GM23338 (cell line): ENCODE measurements around the gene SEC22A. TPM values are rescaled to one million over a fixed set of nuclear protein-coding genes. Genes with fewer than 3 reads are reported as not detected.

Experiments
- ATAC-seq: fragments of 200-7000 bp; cut with Tn5 transposase; 3 replicates; pipeline ENCODE4 v1.9.1; 2020
- DNase-seq: peaks from one replicate; pipeline ENCODE4 v3.0.0-alpha.2; 2015; ENCODE audit warnings: low spot score
- H2AFZ ChIP-seq: fragments of 200-600 bp; sonication (generic); 2 replicates; pipeline ENCODE4 v1.8.0; 2016; ENCODE audit warnings: antibody characterized with exemption, mild to moderate bottlenecking, moderate library complexity
- H3F3A ChIP-seq: fragments of 200-600 bp; sonication (generic); replicated peaks from 2 replicates; pipeline ENCODE4 v1.8.0; 2017; ENCODE audit warnings: antibody characterized with exemption, mixed run types, low read depth
- H3K27ac ChIP-seq: fragments of 200-600 bp; sonication (generic); 2 replicates; pipeline ENCODE4 v1.6.1; 2016; ENCODE audit warnings: low read depth
- H3K27me3 ChIP-seq: fragments of 200-600 bp; sonication (generic); 2 replicates; pipeline ENCODE4 v1.8.0; 2016; ENCODE audit warnings: mild to moderate bottlenecking, mixed run types, moderate library complexity; ENCODE audit not compliant: insufficient read depth
- H3K36me3 ChIP-seq: fragments of 200-600 bp; sonication (generic); 2 replicates; pipeline ENCODE4 v1.8.0; 2016; ENCODE audit warnings: mild to moderate bottlenecking; ENCODE audit not compliant: insufficient read depth
- H3K4me1 ChIP-seq: fragments of 200-600 bp; sonication (generic); 2 replicates; pipeline ENCODE4 v1.8.0; 2016; ENCODE audit warnings: mild to moderate bottlenecking, moderate library complexity; ENCODE audit not compliant: insufficient read depth
- H3K4me2 ChIP-seq: fragments of 200-600 bp; sonication (generic); 2 replicates; pipeline ENCODE4 v1.7.1; 2017; ENCODE audit warnings: mixed run types
- H3K4me3 ChIP-seq: fragments of 200-600 bp; sonication (generic); 2 replicates; pipeline ENCODE4 v1.6.1; 2016; ENCODE audit warnings: mixed run types
- H3K79me2 ChIP-seq: fragments of 200-600 bp; sonication (generic); replicated peaks from 2 replicates; pipeline ENCODE4 v1.8.0; 2017; ENCODE audit warnings: mild to moderate bottlenecking; ENCODE audit not compliant: insufficient read depth
- H3K9me2 ChIP-seq: fragments of 200-600 bp; sonication (generic); 2 replicates; pipeline ENCODE4 v1.8.0; 2017; ENCODE audit not compliant: insufficient read depth
- H4K20me1 ChIP-seq: fragments of 200-600 bp; sonication (generic); replicated peaks from 2 replicates; pipeline ENCODE4 v1.8.0; 2017; ENCODE audit warnings: mild to moderate bottlenecking; ENCODE audit not compliant: insufficient read depth
- H3K27ac Mint-ChIP-seq: 2 replicates; pipeline ENCODE4 v1.8.0; 2020; ENCODE audit warnings: inconsistent platforms, mild to moderate bottlenecking, moderate library complexity, mixed read lengths
- H3K27me3 Mint-ChIP-seq: 3 replicates; pipeline ENCODE4 v1.8.0; 2022; ENCODE audit warnings: low read depth, mild to moderate bottlenecking, moderate library complexity, mixed read lengths, inconsistent platforms; ENCODE audit not compliant: insufficient read depth, poor library complexity
- H3K36me3 Mint-ChIP-seq: 3 replicates; pipeline ENCODE4 v1.8.0; 2021; ENCODE audit warnings: low read depth, mild to moderate bottlenecking, inconsistent platforms, moderate library complexity, mixed read lengths
- H3K4me1 Mint-ChIP-seq: 3 replicates; pipeline ENCODE4 v1.8.0; 2020; ENCODE audit warnings: mild to moderate bottlenecking, inconsistent platforms, mixed read lengths
- H3K4me3 Mint-ChIP-seq: 3 replicates; pipeline ENCODE4 v1.8.0; 2021; ENCODE audit warnings: moderate library complexity, mild to moderate bottlenecking, inconsistent platforms, mixed read lengths
- H3K9me3 Mint-ChIP-seq: 3 replicates; pipeline ENCODE4 v1.8.0; 2020; ENCODE audit warnings: moderate library complexity, mild to moderate bottlenecking, inconsistent platforms, mixed read lengths
- EZH2phosphoT487 ChIP-seq: fragments of 200-600 bp; sonication (generic); IDR thresholded peaks from one replicate; pipeline ENCODE4 v1.8.1; 2018; ENCODE audit warnings: antibody characterized with exemption; ENCODE audit not compliant: unreplicated experiment
- POLR2AphosphoS5 ChIP-seq: IDR thresholded peaks from 2 replicates; pipeline ENCODE4 v1.6.1; 2016; ENCODE audit warnings: antibody characterized with exemption, low read depth
- ZNF114 ChIP-seq: fragments of 250-450 bp; sonication (Bioruptor Pico); IDR thresholded peaks from 2 replicates; pipeline ENCODE4 v1.5.0; 2020; ENCODE audit warnings: mild to moderate bottlenecking, moderate library complexity
- polyA plus RNA-seq: library from polyadenylated mRNA; unstranded; fragments of >200 nt; fragmentation: Nextera tagmentation; extraction: Ambion mirVana; gene quantifications from 2 replicates; pipeline ENCODE4 v1.2.1, GENCODE V29; 2016
- total RNA-seq: library from RNA; depleted of rRNA; stranded (reverse); fragments of >200 nt; shearing (Covaris generic); gene quantifications from 2 replicates; pipeline ENCODE4 v1.2.3, GENCODE V29; 2014
- TF ChIP-seq, protein P1 (sequence below): IDR thresholded peaks from one replicate; pipeline ENCODE4 v1.6.1; 2018; ENCODE audit warnings: antibody characterized with exemption; ENCODE audit not compliant: unreplicated experiment
- TF ChIP-seq, protein P2 (sequence below), 2 experiments: fragments of 200-600 bp in 1 of 2; sonication (generic) in 1 of 2; conservative IDR thresholded peaks; 2 replicates each; pipeline versions ENCODE4 v1.5.1 to v1.6.1; 2016 to 2017; ENCODE audit warnings: antibody characterized with exemption in 2 of 2, low read depth in 2 of 2, mild to moderate bottlenecking in 2 of 2, moderate library complexity in 1 of 2

The SEC22A gene
- total and polyA plus RNA-seq, 2 experiments from 2014 or later: 11.2 to 24.1 TPM

DNA sequence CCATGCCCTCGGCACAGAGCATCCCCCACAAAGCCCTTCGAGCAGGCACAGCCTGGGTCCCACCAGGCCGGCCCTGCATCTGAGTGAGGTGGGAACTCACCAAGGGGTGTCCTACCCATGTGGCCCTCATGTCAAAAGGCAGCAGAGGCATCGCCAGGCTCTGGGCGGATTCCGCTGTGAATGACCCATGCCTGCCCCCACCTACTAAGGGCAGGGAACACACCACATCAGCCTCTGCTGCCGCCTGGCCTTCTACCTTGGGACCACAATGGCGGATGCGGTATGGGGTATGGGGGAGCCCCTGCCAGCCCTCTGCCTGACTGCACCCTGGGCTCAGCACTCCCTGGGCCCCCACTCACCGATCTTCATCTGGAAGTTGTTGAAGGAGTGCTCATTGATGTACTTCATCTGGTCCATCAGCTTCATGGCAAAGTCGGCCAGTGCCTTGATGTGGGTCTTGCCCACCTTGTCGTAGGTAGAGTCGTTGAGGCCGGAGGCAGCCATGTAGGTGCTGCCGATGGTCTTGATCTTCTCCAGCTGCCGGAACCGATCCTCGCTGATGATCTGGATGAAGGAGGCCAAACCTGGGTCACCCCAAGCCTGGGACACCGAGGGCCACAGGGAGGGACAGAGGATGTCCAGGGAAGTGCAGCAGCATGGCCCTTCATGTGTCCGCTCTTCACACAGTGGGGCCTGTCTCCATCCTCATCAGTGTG lies 87.8 kb downstream of the SEC22A start:
- no peaks in the 10 kb centered on the region; the same call in 2 of the 3 replicates for H3K4me1 Mint-ChIP-seq
- H4K20me1 ChIP-seq: no peaks in the 10 kb centered on the region; the same call in 1 of the 2 replicates
- peaks cover 52% of the 10 kb centered on the region for H3K36me3 Mint-ChIP-seq

DNA sequence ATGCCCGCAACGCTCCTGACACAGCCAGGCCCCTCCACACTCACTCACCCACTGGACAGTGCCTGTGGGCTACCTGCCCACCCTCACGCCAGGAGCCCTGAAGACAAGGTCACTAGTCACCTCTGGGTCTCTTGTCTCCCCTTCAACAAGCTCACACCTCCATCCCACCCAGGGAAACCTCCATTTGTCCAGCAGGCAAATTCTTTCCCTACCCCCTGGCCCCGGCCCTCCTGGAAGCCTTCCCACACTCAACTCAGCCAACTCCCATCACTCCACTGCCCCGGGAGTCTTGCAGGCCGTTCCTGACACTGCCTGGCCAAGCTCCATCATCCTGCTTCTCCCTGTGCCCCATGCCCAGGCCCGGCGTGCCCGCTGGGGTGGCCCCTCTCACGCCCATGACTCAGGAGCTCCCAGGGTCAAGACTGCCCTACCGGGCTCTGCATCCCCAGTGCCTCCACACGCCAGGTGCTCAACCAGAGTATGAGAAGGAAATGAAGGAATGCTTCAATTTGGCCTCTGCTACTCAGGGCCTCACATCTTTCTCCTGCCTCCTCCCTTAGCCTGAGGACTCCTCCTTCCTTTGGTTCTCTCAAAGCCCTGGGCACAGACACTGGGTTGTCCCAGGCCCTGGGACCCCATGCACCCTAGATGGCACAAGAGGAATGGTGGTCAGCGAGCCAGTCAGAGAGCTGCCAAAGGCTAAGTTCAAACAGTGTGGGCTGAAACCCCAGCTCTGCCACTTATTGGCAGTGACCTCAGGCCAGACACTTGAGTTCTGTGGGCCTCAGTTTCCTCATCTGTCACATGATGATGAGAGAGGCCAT lies 88.6 kb downstream of the SEC22A start:
- Histone ChIP-seq H3K4me2 (no peak overlapping the region), H3F3A (no peaks in the 10 kb centered on the region), H3K27me3 (no peaks in the 10 kb centered on the region), H3K36me3 (no peaks in the 10 kb centered on the region; the same call in 1 of the 2 replicates), H3K4me1 (no peaks in the 10 kb centered on the region), H3K79me2 (no peaks in the 10 kb centered on the region), H3K27ac (no peak overlapping the region), H3K4me3 (no peak overlapping the region), H4K20me1 (no peaks in the 10 kb centered on the region; the same call in 1 of the 2 replicates), H3K9me2 (no peaks in the 10 kb centered on the region), H2AFZ (no peak overlapping the region)
- Mint-ChIP-seq H3K9me3 (peaks cover 2% of the 10 kb centered on the region; the same call in 1 of the 3 replicates), H3K4me1 (no peaks in the 10 kb centered on the region; the same call in 2 of the 3 replicates), H3K4me3 (no peak overlapping the region), H3K27me3 (peaks cover 10% of the 10 kb centered on the region), H3K27ac (no peak overlapping the region), H3K36me3 (peaks cover 51% of the 10 kb centered on the region)
- DNase-seq (no peak), ATAC-seq (no peak)
- TF ChIP-seq EZH2phosphoT487: no peak
- TF ChIP-seq, protein P1, sequence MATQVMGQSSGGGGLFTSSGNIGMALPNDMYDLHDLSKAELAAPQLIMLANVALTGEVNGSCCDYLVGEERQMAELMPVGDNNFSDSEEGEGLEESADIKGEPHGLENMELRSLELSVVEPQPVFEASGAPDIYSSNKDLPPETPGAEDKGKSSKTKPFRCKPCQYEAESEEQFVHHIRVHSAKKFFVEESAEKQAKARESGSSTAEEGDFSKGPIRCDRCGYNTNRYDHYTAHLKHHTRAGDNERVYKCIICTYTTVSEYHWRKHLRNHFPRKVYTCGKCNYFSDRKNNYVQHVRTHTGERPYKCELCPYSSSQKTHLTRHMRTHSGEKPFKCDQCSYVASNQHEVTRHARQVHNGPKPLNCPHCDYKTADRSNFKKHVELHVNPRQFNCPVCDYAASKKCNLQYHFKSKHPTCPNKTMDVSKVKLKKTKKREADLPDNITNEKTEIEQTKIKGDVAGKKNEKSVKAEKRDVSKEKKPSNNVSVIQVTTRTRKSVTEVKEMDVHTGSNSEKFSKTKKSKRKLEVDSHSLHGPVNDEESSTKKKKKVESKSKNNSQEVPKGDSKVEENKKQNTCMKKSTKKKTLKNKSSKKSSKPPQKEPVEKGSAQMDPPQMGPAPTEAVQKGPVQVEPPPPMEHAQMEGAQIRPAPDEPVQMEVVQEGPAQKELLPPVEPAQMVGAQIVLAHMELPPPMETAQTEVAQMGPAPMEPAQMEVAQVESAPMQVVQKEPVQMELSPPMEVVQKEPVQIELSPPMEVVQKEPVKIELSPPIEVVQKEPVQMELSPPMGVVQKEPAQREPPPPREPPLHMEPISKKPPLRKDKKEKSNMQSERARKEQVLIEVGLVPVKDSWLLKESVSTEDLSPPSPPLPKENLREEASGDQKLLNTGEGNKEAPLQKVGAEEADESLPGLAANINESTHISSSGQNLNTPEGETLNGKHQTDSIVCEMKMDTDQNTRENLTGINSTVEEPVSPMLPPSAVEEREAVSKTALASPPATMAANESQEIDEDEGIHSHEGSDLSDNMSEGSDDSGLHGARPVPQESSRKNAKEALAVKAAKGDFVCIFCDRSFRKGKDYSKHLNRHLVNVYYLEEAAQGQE: no peak

More for the DNA sequence above, 87.8 kb downstream of the SEC22A start:
- peaks cover 2% of the 10 kb centered on the region; the same call in 1 of the 3 replicates for H3K9me3 Mint-ChIP-seq
- Histone ChIP-seq H3K9me2 (no peaks in the 10 kb centered on the region), H2AFZ (no peak overlapping the region), H3K27me3 (no peaks in the 10 kb centered on the region), H3K36me3 (no peaks in the 10 kb centered on the region; the same call in 1 of the 2 replicates), H3K4me2 (no peak overlapping the region), H3K4me3 (no peak overlapping the region), H3K4me1 (no peaks in the 10 kb centered on the region), H3K27ac (no peak overlapping the region), H3F3A (no peaks in the 10 kb centered on the region), H3K79me2 (no peaks in the 10 kb centered on the region)
- H3K27me3 Mint-ChIP-seq: peaks cover 6% of the 10 kb centered on the region
- TF ChIP-seq POLR2AphosphoS5 (no peak), ZNF114 (CRISPR knock-in tag) (no peak)
- TF ChIP-seq, protein P2, sequence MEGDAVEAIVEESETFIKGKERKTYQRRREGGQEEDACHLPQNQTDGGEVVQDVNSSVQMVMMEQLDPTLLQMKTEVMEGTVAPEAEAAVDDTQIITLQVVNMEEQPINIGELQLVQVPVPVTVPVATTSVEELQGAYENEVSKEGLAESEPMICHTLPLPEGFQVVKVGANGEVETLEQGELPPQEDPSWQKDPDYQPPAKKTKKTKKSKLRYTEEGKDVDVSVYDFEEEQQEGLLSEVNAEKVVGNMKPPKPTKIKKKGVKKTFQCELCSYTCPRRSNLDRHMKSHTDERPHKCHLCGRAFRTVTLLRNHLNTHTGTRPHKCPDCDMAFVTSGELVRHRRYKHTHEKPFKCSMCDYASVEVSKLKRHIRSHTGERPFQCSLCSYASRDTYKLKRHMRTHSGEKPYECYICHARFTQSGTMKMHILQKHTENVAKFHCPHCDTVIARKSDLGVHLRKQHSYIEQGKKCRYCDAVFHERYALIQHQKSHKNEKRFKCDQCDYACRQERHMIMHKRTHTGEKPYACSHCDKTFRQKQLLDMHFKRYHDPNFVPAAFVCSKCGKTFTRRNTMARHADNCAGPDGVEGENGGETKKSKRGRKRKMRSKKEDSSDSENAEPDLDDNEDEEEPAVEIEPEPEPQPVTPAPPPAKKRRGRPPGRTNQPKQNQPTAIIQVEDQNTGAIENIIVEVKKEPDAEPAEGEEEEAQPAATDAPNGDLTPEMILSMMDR (conservative IDR thresholded peaks at IDR 0.05; ENCODE audit: low read depth in 2 of 2): no peak
- no peak overlapping the region for H3K4me3 Mint-ChIP-seq
- no peak overlapping the region for H3K27ac Mint-ChIP-seq
- ATAC-seq (no peak), DNase-seq (no peak)
